Measurements from ENCODE around the gene NEURL3.
"Not testable (repeated sequence)": the region's sequence is repeated elsewhere in the genome, so short reads cannot be mapped to it uniquely, and the experiment has no call there.

The NEURL3 gene

DNA sequence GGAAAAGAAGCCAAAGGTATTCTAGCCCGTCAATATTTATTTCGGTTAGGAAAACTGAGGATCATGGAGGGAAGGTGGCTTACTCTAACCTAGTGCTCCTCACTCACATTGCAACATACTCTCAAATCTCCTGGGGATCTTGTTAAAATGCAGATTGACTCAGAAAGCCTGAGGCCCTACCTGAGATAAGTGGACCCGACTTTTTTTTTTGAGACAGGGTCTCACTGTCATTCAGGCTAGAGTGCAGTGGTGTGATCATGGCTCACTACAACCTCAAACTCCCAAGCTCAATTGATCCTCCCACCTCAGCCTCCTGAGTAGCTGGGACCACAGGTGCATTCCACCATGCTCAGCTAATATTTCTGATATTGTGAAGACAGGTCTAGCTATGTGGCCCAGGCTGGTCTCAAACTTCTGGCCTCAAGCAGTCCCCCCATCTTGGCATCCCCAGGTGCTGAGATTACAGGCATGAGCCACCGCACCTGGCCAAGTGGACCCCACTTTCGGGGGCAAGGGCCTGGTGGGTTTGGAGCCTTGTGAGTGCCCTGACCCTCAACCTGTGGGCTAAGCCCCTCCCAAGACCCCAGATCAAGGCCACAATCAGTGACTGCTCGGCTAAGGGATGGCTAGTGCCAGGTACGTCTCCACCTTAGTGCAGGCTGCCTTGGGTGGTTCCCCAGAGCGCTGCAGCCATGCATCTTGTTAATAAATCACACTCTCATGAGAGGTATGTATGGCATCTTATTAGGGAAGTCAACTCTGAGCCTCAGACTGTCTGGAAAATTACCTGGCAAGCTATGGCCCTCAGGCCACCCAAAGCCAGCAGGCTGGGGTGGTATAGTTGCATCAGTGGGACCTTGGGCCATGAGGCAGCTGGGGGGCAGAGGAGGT is 1.1 kb upstream of the NEURL3 start:
- DNase-seq = no peak

- DNase-seq = no peak
Observed at GRCh38 chr2:96503637-96504243, 1.4 kb downstream of the NEURL3 start.

DNA sequence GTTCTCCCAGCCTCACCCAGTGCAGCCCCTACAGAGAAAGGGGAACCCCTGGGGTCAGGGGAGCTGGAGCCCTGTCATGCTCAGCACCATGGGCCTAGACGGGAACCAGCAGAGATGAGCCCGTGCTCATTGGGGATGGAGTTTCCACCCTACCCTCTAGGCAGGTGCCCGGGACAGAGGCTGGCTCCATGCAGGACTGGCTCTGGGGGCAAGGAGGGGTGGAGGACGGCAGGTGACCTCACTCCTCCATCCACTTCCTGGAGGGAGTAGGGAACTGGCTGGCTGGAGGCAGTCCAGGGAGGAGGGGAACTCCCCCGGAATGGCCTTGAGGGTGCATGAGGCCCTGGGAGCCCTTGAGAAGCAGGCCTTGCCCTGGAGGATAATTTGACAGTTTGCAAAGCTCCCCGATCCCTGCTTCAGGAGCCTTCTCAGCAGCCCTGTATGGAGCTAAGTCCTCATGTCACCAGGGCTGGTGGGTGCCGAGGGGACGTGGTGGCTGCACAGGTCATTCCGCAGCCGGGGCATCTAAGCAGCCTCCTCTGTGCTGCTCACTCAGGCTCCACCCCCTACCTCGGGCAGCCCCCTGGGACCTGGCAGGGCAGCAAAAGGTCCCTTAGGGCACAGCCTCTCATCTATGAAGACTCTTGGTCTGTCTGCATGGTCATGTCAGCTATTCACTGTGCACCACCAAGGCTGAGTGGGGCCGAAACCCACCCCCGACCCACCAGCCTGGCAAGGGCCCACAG is 2.1 kb downstream of the NEURL3 start:
- no peak for DNase-seq

DNA sequence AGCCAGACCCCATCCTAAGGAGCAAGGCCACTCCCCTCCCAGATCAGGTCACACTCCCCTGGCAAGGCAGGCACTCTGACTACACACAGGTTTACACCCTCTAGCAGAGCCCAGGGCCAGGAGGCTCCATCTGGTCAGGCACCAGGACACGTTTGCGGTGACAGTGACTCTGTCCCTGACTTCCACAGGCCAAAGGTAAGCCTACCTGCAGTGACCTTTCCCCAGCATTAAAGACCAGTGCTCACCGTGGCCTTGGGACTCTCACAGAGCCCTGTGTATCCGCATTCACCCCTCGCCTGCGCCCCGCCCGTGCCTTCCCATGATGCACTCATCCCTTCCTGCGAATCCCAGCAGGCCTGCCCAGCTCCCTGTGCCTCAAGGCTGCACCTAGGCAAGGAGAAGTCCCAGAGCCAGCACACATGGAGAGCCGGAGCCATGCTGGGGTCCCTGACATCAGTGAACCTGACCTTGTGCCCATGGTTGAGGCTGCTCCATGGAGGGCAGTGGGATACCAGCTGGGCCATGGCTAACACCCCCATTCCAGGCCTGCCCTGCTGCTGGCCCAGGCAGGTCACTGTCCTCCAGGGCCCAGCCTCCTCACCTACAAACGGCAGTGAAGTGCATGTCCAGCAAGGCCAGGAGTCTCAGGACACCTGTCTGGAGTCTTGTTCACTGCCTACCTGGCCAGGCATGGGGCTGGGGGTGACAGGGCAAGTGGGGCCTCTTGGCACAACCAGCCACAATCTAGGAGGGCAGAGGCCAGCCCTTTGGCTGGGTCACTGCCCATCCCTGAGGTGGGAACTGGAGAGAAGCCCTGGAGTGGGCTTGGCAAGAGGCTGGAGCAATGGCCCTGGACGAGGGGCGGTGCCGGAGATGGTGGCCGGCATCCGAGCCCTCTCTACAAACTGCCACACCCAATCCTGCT is 3.0 kb downstream of the NEURL3 start:
- DNase-seq = no peak

DNA sequence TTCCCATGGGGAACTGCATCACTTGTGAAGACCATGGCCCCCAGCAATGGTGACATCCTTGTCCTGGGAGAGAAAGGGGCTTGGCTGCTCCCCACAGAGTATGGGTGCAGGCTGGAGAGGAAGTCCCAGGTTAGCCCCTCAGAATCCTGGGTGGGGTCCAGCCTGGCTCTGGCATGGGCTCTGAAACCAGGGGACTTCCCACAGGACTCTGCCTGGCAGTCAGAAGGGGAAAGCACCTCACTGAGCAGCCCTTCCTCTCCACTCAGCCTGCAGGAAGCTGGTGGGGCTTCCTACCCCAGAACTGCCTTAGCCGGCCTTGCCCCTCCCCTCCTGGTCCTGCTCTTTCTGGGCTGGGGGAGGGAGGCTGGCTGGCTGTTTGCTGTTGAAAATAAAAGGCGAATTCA is 3.7 kb downstream of the NEURL3 start:
- DNase-seq = no peak

- DNase-seq = no peak
Observed at GRCh38 chr2:96500385-96501066, 4.6 kb downstream of the NEURL3 start.

DNA sequence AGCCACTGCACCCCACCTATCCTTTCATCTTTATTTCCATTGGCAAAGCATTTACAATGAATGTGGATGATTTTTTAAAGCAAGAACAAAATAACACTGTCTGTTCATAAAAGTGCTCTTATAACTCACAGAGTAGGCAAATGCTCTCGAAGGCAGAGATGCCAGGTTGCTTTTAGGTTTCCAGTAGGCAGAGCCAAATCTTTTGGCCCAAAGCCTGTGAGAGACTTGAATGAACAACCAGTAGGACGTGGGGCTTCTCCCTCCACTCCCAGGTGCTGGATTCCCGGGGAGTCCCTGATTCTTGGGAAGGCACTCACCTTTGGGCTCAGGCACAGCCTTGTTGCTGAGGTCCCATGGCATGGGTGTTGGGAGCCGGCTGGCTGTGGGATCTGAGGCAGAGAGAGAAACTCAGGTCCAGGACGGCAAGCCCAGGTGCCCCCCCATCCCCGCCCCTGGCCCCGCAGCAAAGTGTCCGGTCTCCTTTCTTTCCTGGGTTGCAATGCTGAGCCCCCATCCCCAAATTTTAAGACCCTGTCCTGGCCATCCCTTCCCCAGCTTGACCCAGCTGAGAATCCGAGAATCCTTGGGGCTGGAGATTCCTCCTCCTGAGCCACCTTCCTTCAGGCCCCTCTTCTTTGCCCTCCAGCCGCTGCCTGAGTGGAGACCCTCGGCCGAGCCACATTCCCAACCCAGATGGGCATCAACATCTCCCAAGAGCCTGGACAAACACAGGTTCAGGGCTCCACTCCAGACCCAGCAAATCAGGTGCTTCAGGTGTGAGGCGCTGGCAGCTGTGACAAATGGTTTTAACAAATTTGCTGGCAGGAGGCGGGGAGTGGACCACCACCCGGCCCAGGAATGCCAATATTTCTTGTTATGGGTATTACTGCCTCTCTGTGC is 5.8 kb downstream of the NEURL3 start:
- DNase-seq = no peak

GRCh38 chr2:96498611-96499010 is 6.5 kb downstream of the NEURL3 start:
- not testable (repeated sequence) for DNase-seq

- DNase-seq = no peak
Observed at GRCh38 chr2:96498021-96498431, 7.1 kb downstream of the NEURL3 start.

DNA sequence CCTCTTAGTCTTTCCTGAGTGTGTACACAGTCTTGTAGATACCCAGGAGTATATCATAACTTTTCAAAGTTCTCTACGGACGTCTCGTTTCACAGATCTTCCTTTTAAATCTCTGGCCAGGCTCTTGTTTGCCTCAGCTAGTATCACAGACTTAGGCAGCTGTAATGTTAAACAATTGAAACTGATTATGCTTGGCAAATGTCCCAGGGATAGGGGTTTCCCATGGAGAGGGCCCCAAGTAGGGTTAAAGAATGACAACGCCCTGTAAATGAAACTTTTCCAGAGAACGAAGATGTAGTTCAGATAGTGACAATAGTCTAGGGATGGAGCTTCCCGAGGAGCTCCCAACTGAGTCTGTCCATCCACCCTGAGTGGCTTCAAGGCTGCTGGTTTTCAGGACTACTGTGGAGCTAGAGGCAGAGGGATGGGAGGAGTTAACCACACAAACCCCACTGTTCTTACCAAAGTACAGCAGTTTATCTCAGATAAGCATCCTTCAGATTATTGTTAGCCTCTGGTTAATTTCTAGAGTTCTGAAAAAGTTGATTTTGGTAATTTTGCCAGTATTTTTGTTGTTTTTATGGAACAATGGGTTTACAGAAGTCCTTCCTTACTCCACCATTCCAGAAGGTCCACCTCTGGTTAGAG is 9.1 kb downstream of the NEURL3 start:
- DNase-seq = no peak

- no peak for DNase-seq
Observed at GRCh38 chr2:96494188-96494587, 11.0 kb downstream of the NEURL3 start.

DNA sequence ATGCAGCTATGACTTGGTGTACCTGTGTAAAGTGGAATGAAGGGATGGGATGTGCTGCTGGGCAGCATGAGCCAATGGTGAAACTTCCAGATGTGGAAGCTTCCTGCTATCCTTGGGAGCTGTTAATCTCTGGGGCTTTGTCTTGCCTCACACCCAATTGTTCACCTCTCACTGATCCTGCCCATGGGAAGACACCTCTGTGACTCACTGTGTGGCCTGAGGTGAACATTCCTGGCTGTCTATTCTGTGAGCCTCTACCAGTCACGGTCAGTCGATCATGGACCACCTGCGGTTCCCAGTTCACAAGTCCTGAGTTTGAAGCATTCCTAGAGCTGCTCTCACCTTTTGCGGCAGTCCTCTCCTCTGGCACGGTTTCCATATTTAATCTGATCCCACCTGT is 12.1 kb downstream of the NEURL3 start:
- DNase-seq = no peak

GRCh38 chr2:96491860-96492497 is 13.2 kb downstream of the NEURL3 start:
- DNase-seq = no peak

DNA sequence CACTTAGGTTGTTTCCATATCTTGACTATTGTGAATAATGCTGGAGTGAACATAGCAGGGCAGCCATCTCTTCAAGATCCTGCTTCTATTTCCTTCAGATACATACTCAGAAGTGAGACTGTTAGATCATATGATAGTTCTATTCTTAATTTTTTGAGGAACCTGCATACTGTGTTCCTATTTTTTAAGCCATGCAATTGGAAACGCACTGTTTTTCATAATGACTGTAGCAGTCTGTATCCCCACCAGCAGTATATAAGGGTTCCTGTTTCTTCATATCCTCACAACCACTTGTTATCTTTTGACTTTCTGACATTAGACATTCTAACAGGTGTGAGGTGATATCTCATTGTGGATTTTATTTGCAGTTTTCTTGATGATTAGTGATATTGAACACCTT is 15.5 kb downstream of the NEURL3 start:
- no peak for DNase-seq

DNA sequence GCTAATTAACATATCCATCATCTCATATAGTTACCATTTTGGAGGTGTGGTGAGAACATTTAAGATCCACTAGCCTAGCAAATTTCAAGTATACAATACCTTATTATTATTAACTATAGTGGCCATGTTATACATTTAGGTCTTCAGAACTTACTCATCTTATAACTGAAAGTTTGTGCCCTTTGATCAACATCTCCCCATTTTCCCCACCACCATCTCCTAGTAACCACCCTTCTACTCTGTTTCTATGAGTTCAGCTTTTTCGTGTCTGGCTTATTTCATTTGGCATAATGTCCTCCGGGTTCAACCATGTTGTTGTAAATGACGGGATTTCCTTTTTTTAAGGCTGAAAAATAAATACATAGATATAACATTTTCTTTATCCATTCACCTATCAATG is 15.9 kb downstream of the NEURL3 start:
- no peak for DNase-seq

DNA sequence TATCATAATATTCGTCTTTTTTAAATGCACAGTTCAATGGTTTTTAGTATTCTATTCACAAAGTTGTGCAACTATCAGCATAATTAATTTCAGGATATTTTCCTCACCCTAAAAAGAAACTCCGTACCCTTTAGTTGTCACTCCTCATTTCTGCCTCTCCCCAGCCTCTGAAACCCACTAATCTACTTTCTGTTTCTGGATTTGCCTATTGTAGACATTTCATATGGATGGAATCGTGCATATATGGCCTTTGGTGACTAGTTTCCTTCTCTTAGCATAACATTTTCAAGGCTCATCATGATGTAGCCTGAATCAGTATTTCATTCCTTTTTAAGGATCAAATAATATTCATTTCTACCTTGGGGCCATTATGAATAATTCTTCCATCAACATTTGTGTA is 18.5 kb downstream of the NEURL3 start:
- DNase-seq = no peak

DNA sequence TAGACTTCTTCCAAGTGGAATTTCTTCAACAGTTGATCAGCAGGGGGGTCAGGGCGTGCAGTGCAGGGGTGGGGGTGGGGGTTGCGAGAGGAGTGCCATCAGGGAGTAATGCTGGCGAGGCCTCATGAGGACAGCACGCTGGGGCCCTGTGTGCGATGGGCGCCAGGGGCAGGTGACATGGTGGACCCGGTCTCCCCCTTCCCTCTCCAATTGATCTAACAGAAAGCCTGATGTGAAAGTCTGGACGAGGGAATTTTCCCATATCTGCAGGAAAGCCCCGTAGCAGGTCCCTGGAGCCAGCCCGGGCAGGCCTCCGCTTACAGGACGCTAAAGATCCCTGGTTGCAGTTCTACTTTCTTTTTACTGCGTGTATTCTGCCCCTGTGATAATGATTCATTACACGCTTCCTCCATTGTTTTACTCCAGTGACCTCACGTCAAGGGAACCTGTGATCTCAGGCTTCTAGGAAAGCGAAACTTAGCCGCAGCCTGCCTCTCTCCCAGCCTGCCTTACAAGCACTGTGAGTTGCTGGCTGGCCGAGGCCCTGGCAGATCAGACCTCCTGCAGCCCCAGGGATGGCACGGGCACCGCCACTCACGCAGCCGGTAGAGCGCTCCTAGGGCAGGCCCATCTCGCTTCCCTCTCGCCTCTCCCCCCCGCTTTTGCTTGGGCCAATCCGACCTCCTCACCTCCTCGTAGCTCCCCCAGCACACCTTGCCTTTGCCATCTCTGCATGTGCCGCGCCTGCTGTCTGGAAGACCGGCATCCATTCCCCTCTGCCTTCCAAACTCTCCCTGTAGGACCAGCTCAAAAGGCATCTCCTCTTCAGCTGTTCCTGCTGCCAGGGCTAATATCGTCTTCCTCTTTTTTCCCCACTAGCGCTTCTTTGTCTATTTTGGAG is 19.2 kb downstream of the NEURL3 start:
- peak; percentile 73 for DNase-seq

DNA sequence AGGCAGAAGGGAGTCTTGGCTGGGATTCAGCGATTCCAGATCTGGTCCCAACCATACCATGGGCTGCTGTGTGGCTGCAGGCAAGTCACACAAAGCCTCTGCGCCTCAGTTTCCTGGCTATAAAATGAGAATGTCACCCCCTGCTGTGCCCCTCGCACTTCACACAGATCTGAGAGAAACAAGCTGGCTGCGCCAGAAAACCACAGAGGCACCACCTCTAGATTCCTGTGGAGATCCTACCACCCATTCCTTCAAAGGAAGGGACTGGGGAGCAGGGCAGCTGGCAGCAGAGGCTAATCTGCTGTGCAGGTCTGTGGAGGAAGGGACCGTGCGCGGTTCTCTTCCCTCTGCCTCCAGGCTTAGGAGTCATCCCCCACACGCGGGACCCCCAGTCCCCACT is 19.8 kb downstream of the NEURL3 start:
- DNase-seq = no peak

GRCh38 chr2:96484091-96484490 is 21.1 kb downstream of the NEURL3 start:
- no peak for DNase-seq
